ENCODE data around the gene CEACAM4. TPM values are rescaled to one million over a fixed set of nuclear protein-coding genes. Genes with fewer than 3 reads are reported as not detected.

Gene CEACAM4
- total and polyA plus RNA-seq, 9 of the 15 experiments (the other 6 are each of a cell fraction or from before 2014, with no cell fraction given), result not detected

- Histone ChIP-seq H3K4me1 (replicated peaks in 1 of 2; ENCODE audit: control insufficient read depth in 2 of 2, insufficient read depth in 2 of 2, low read length in 2 of 2) (no peaks in the 10 kb centered on the region), H3K9me3 (replicated peaks; ENCODE audit: control insufficient read depth, insufficient read depth, low read depth, low read length) (no peaks in the 10 kb centered on the region), H4K20me1 (replicated peaks; ENCODE audit: control insufficient read depth, insufficient read depth, low read length) (peaks cover 6% of the 10 kb centered on the region; the same call in 1 of the 2 replicates), H3K4me3 (no peak overlapping the region), H3K79me2 (ENCODE audit: control insufficient read depth, insufficient read depth, low read length) (no peaks in the 10 kb centered on the region), H3K27ac (ENCODE audit: extremely low read depth, low read depth, low read length) (no peak overlapping the region), H3K36me3 (ENCODE audit: control insufficient read depth, insufficient read depth, low read length) (no peaks in the 10 kb centered on the region), H2AFZ (ENCODE audit: low read depth, low read length) (no peak overlapping the region), H3K9ac (ENCODE audit: insufficient read depth in 1 of 2, low read depth in 2 of 2, low read length in 2 of 2) (no peak overlapping the region), H3K4me2 (ENCODE audit: insufficient read depth, low read length) (no peak overlapping the region), H3K9me1 (ENCODE audit: control insufficient read depth, insufficient read depth, low read length) (peaks cover 5% of the 10 kb centered on the region), H3K27me3 (ENCODE audit: control insufficient read depth in 2 of 2, insufficient read depth in 2 of 2, low read length in 2 of 2) (peaks cover 0 to 4% of the 10 kb centered on the region in 2 experiments; a peak in 2 of 5 replicates)
- WGBS (ENCODE audit: insufficient coverage, low coverage, missing lambda C conversion rate), result 0% methylated on average over 4 of the region's 4 CpGs
- no TSS peak for BruUV-seq (replicated peaks)
- TF ChIP-seq CXXC5 (CRISPR knock-in tag; IDR thresholded peaks at IDR 0.05) (no peak), ETS1 (conservative IDR thresholded peaks at IDR 0.05; ENCODE audit: control insufficient read depth, low read depth, low read length) (no peak), HMG20B (CRISPR knock-in tag; IDR thresholded peaks at IDR 0.05) (no peak), ZNF316 (IDR thresholded peaks at IDR 0.05) (no peak), IRF1 (CRISPR knock-in tag; IDR thresholded peaks at IDR 0.05; ENCODE audit: borderline replicate concordance) (no peak), TAF15 (IDR thresholded peaks at IDR 0.05; ENCODE audit: low read depth, low read length) (no peak), E2F3 (CRISPR knock-in tag; IDR thresholded peaks at IDR 0.05) (no peak), FOXJ2 (tag; IDR thresholded peaks at IDR 0.05) (no peak), SMC3 (conservative IDR thresholded peaks at IDR 0.05; ENCODE audit: insufficient read depth, low read depth, low read length) (no peak), FOSL1 (tag; conservative IDR thresholded peaks at IDR 0.05) (no peak), ZNF263 (CRISPR knock-in tag; IDR thresholded peaks at IDR 0.05; ENCODE audit: borderline replicate concordance) (no peak), SRSF7 (optimal IDR thresholded peaks at IDR 0.05; ENCODE audit: low read depth, low read length) (no peak), ZBTB8A (IDR thresholded peaks at IDR 0.05; ENCODE audit: partially characterized antibody) (no peak), SAFB (IDR thresholded peaks at IDR 0.05; ENCODE audit: borderline replicate concordance, low read depth, low read length) (no peak)
- no peak for DNase-seq (ENCODE audit: extremely low read depth in 1 of 4, low spot score in 3 of 4)
- ChIA-PET CTCF (ENCODE audit: low intra/inter-chr PET ratio) (no interaction called here), POLR2A (no interaction called here)
- ATAC-seq, result no peak
- FAIRE-seq, result no peak
- in situ Hi-C loops (cut with MboI), result no loop called here
- intact Hi-C loops (cut with micrococcal nuclease), result no loop called here
Measured at GRCh38 chr19:41615207-41615606, 11.7 kb downstream of the CEACAM4 start.
